PFSK-1 (cell line): ENCODE results near the gene RNF125. TPM values are rescaled to one million over a fixed set of nuclear protein-coding genes. Genes with fewer than 3 reads are reported as not detected.

Source experiments
- FOXP2 ChIP-seq: optimal IDR thresholded peaks from 2 replicates; pipeline ENCODE3; 2011; ENCODE audit warnings: borderline replicate concordance, control low read depth, inconsistent platforms; ENCODE audit not compliant: insufficient read depth; ENCODE audit errors: extremely low read length, extremely low read depth
- POLR2AphosphoS5 ChIP-seq: IDR thresholded peaks from 2 replicates; pipeline ENCODE4 v1.6.1; 2012; ENCODE audit warnings: low read depth, mild to moderate bottlenecking, control low read depth, low read length, moderate library complexity
- SIN3A ChIP-seq: IDR thresholded peaks from 2 replicates; pipeline ENCODE4 v1.6.1; 2012; ENCODE audit warnings: mild to moderate bottlenecking, low read length, moderate library complexity, borderline replicate concordance; ENCODE audit not compliant: insufficient read depth
- TAF1 ChIP-seq: IDR thresholded peaks from 2 replicates; pipeline ENCODE4 v1.6.1; 2012; ENCODE audit warnings: low read length, control low read depth, borderline replicate concordance; ENCODE audit not compliant: insufficient read depth
- polyA plus RNA-seq: library from polyadenylated mRNA; unstranded; fragments of >200 nt; gene quantifications from one replicate; pipeline ENCODE4 v1.2.1, GENCODE V29; 2012; ENCODE audit warnings: low read depth, missing spikeins; ENCODE audit not compliant: insufficient read length
- TF ChIP-seq, protein P1 (sequence below), 2 experiments: IDR thresholded peaks; 2 replicates each; pipeline versions ENCODE4 v1.6.1 to v1.8.0; 2011 to 2012; ENCODE audit warnings: low read depth in 2 of 2, low read length in 2 of 2, control low read depth in 1 of 2, inconsistent platforms in 1 of 2, mild to moderate bottlenecking in 1 of 2, moderate library complexity in 1 of 2; ENCODE audit not compliant: insufficient read depth in 1 of 2

Gene RNF125
- 0.24 TPM for polyA plus RNA-seq

DNA sequence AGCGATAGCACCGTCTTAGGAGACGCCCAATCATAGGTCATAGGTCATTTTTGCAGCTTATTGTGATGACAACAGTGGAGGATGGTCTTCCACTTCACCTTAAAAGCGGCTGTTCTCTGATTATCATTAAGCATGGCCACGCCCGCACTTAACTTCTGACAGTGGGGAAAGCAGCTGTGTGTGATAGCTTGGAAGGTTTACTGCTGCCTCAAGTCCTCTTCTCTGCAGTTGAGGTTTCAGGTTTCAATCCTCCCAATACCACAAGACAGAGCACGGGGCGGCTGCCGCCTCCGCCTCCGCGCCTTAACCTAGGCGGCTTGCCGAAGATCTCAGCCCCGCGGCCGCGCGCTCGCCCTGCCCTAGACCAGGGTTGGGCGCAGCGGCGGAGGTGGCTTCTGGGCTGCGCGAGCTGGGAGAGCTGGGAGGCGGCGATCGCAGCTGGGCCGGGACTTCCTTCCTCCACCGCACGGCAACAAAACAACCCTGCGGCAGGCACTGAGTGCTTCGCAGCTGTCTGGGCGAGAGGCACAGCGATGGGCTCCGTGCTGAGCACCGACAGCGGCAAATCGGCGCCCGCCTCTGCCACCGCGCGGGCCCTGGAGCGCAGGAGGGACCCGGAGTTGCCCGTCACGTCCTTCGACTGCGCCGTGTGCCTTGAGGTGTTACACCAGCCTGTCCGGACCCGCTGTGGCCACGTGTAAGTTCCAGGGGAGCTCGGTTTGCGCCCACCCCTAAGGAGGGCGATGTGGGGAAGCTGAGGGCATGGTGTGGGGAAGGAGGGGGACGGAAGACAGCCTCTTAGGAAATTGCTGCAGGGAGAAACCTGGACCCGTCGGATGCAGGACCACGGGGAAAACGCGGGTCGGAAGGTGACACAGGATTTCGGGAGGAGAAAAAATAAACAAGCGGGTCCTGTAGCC lies at the start of gene RNF125:
Gene RNF125 (plus strand): TSS at position 495 of the 920 bp plus-strand sequence. CDS start 39 bp downstream, at position 534.
- peak; percentile 64 for TF ChIP-seq FOXP2
- TF ChIP-seq POLR2AphosphoS5: no peak

DNA sequence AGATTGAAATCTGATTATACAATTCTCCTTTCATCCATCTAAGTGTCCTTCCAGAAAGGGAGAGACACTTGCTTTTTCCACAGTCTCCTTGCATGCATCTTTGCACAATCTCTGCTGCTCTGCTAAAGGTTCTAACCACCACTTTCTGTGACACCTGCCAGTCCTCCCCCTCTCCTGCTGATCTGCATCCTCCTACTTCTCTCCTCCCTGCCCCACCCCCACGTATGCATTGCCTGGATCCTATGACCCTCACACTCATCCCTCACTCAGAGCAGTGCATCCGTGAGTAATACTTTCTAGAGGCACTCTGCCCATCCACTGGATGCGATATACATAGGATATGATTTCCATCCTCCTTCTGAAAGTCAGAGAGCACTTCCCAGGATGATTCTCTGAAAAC lies 48.0 kb upstream of the RNF125 start:
- TF ChIP-seq FOXP2 (no peak), SIN3A (no peak), TAF1 (no peak), POLR2AphosphoS5 (no peak)
- TF ChIP-seq, protein P1, sequence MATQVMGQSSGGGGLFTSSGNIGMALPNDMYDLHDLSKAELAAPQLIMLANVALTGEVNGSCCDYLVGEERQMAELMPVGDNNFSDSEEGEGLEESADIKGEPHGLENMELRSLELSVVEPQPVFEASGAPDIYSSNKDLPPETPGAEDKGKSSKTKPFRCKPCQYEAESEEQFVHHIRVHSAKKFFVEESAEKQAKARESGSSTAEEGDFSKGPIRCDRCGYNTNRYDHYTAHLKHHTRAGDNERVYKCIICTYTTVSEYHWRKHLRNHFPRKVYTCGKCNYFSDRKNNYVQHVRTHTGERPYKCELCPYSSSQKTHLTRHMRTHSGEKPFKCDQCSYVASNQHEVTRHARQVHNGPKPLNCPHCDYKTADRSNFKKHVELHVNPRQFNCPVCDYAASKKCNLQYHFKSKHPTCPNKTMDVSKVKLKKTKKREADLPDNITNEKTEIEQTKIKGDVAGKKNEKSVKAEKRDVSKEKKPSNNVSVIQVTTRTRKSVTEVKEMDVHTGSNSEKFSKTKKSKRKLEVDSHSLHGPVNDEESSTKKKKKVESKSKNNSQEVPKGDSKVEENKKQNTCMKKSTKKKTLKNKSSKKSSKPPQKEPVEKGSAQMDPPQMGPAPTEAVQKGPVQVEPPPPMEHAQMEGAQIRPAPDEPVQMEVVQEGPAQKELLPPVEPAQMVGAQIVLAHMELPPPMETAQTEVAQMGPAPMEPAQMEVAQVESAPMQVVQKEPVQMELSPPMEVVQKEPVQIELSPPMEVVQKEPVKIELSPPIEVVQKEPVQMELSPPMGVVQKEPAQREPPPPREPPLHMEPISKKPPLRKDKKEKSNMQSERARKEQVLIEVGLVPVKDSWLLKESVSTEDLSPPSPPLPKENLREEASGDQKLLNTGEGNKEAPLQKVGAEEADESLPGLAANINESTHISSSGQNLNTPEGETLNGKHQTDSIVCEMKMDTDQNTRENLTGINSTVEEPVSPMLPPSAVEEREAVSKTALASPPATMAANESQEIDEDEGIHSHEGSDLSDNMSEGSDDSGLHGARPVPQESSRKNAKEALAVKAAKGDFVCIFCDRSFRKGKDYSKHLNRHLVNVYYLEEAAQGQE (IDR thresholded peaks at IDR 0.05; ENCODE audit: insufficient read depth in 1 of 2, low read depth in 2 of 2, low read length in 2 of 2): no peak

DNA sequence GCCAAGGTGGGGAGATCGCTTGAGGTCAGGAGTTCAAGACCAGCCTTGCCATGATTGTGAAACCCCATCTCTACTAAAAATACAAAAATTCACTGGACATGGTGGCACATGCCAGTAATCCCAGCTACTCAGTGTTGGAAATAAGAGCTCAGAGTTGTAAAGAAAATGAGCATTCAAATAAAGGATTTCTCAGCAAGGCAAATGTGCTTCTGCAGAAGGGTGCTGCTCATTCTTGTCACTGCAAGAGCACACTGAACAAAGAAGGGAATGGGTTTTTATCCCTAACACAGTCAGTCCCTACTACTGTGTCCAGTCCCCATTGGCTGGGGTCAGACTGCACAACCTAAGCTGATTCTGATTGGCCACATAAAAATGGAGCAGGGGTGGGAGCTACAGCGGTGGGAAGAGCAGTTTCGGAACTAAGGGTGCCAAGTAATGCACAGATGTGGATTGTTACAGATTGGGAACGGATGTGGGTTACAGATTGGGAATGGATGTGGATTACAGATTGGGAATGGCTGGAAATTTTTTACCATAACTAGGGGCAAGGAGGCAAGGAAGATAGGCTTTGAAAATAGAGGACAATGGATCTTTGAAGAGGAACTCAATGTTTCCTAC lies 44.6 kb upstream of the RNF125 start:
- TF ChIP-seq, protein P1 (IDR thresholded peaks at IDR 0.05; ENCODE audit: insufficient read depth in 1 of 2, low read depth in 2 of 2, low read length in 2 of 2): no peak
- TF ChIP-seq TAF1 (no peak), SIN3A (no peak), POLR2AphosphoS5 (no peak), FOXP2 (no peak)

DNA sequence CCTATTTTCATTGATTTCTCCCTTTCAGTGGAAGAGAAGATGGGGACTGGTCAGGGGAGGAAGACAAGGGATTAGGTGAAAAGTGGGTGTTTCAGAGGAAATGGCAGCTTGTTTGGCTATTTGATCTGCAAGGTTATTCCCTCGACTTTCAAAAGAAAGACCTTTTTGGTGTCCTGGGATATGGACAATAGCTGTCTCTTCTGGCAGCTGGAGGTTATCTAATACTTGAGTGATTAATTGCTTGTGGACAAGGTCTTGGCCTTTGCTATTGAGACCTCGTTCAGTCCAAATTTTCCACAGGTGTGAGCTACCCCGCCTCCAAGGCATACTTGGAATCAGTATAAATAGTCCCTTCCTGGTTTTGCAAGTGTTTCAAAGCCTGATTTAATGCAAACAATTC lies 42.4 kb upstream of the RNF125 start:
- TF ChIP-seq, protein P1 (IDR thresholded peaks at IDR 0.05; ENCODE audit: insufficient read depth in 1 of 2, low read depth in 2 of 2, low read length in 2 of 2): no peak
- TF ChIP-seq POLR2AphosphoS5 (no peak), SIN3A (no peak), FOXP2 (no peak), TAF1 (no peak)

DNA sequence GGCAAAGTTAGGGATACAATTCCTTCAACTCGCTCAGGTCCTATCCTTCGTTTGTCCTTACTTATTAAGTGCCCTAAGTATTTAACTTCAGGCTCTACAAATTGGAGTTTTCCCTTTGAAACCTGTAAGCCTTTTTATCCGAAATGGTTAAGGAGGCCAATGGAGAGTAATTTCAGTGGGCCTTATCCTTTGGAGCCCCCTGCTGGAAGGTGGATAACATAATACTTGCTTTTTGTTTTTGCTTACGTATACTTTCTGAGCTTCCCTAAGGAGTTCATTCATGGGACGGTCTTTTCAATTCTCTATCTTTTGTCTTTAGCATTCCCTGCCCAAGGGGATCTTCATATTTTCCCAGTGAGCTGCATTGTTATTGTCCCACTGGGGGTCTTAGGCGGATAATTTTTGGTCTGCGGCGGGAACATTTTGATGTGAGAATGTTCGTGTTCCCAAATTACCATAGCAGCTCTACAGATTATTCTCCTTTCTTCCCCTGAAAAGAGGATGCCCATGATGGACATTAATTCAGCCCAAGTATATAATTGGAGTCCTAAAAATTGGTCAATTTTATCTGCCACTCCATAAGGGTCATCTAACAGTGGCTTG lies 41.3 kb upstream of the RNF125 start:
- TF ChIP-seq SIN3A (no peak), POLR2AphosphoS5 (no peak), FOXP2 (no peak), TAF1 (no peak)
- TF ChIP-seq, protein P1 (IDR thresholded peaks at IDR 0.05; ENCODE audit: insufficient read depth in 1 of 2, low read depth in 2 of 2, low read length in 2 of 2): no peak
